ENCODE results near the gene NTMT1. TPM values are rescaled to one million over a fixed set of nuclear protein-coding genes. Genes with fewer than 3 reads are reported as not detected.

Gene NTMT1
- total RNA-seq, 1 donor from 2014 or later: 45.7 TPM

- no peaks in the 10 kb centered on the region for H3K27me3 Mint-ChIP-seq (ENCODE audit: unreplicated experiment)
- peak overlapping the region; percentile 82 for H3K4me3 Mint-ChIP-seq (ENCODE audit: unreplicated experiment)
- no peaks in the 10 kb centered on the region for H3K9me3 Mint-ChIP-seq (ENCODE audit: unreplicated experiment)
- TF ChIP-seq CTCF (IDR thresholded peaks at IDR 0.05): no peak
- H3K27ac Mint-ChIP-seq (ENCODE audit: unreplicated experiment): no peak overlapping the region
- peaks cover 9% of the 10 kb centered on the region for H3K36me3 Mint-ChIP-seq (ENCODE audit: unreplicated experiment)
- DNase-seq (ENCODE audit: extremely low spot score, unreplicated experiment): no peak
- peaks cover 21% of the 10 kb centered on the region for H3K4me1 Mint-ChIP-seq (ENCODE audit: unreplicated experiment)
Observed at GRCh38 chr9:129640871-129641749, 15.1 kb downstream of the NTMT1 start.

- peak within 1 kb of the TSS; percentile 94 for H3K27ac Mint-ChIP-seq (ENCODE audit: unreplicated experiment)
Observed at GRCh38 chr9:129641750-129642585, 16.0 kb downstream of the NTMT1 start, which contains the start of gene ASB6. TSS of gene ASB6 (minus strand) at chr9:129642151. CDS start at chr9:129641999, 152 bp downstream.

GRCh38 chr9:129643706-129644105 lies 17.7 kb downstream of the NTMT1 start:
- Mint-ChIP-seq H3K27me3 (ENCODE audit: unreplicated experiment) (no peaks in the 10 kb centered on the region), H3K9me3 (ENCODE audit: unreplicated experiment) (no peaks in the 10 kb centered on the region), H3K36me3 (ENCODE audit: unreplicated experiment) (no peaks in the 10 kb centered on the region), H3K4me3 (ENCODE audit: unreplicated experiment) (no peak overlapping the region), H3K27ac (ENCODE audit: unreplicated experiment) (no peak overlapping the region), H3K4me1 (ENCODE audit: unreplicated experiment) (peaks cover 28% of the 10 kb centered on the region)
- no peak for TF ChIP-seq CTCF (IDR thresholded peaks at IDR 0.05)
- DNase-seq (ENCODE audit: extremely low spot score, unreplicated experiment): no peak

More at GRCh38 chr9:129641750-129642585, 16.0 kb downstream of the NTMT1 start, which contains the start of gene ASB6:
- H3K4me1 Mint-ChIP-seq (ENCODE audit: unreplicated experiment): peaks cover 21% of the 10 kb centered on the region
- H3K27me3 Mint-ChIP-seq (ENCODE audit: unreplicated experiment): no peaks in the 10 kb centered on the region
- peak within 1 kb of the TSS; percentile 82 for H3K4me3 Mint-ChIP-seq (ENCODE audit: unreplicated experiment)
- peak; percentile 100 for TF ChIP-seq CTCF (IDR thresholded peaks at IDR 0.05)
- peak; percentile 100 for DNase-seq (ENCODE audit: extremely low spot score, unreplicated experiment)
- peaks cover 9% of the 10 kb centered on the region for H3K36me3 Mint-ChIP-seq (ENCODE audit: unreplicated experiment)
- H3K9me3 Mint-ChIP-seq (ENCODE audit: unreplicated experiment): no peaks in the 10 kb centered on the region

GRCh38 chr9:129644365-129644764 lies 18.4 kb downstream of the NTMT1 start:
- no peak for TF ChIP-seq CTCF (IDR thresholded peaks at IDR 0.05)
- Mint-ChIP-seq H3K4me1 (ENCODE audit: unreplicated experiment) (peaks cover 29% of the 10 kb centered on the region), H3K9me3 (ENCODE audit: unreplicated experiment) (no peaks in the 10 kb centered on the region), H3K4me3 (ENCODE audit: unreplicated experiment) (no peak overlapping the region), H3K27me3 (ENCODE audit: unreplicated experiment) (no peaks in the 10 kb centered on the region), H3K27ac (ENCODE audit: unreplicated experiment) (no peak overlapping the region), H3K36me3 (ENCODE audit: unreplicated experiment) (no peaks in the 10 kb centered on the region)
- no peak for DNase-seq (ENCODE audit: extremely low spot score, unreplicated experiment)
